Gastrocnemius medialis (tissue), 4 donors: ENCODE data around the gene SUGP2. TPM values are rescaled to one million over a fixed set of nuclear protein-coding genes. Genes with fewer than 3 reads are reported as not detected.

Source experiments
- ATAC-seq, 2 donors: fragments of 150-250 bp; one replicate each; pipeline ENCODE4 v1.9.1; 2016
- DNase-seq, 2 donors: peaks; one replicate each; pipeline ENCODE4 v3.0.0-alpha.2; 2019
- H3K27ac ChIP-seq, 4 donors: fragments of 200-600 bp; sonication (generic); 1 replicate in 1 of 4; 2 replicates in 3 of 4; pipeline ENCODE4 v1.5.1; 2016 to 2018; ENCODE audit warnings: mild to moderate bottlenecking in 2 of 4, moderate library complexity in 1 of 4
- H3K27me3 ChIP-seq, 3 donors: fragments of 200-600 bp; sonication (generic) in 2 of 3; 1 replicate in 1 of 3; 2 replicates in 2 of 3; pipeline versions ENCODE4 v1.5.1 to v1.6.0; 2016 to 2019; ENCODE audit warnings: mild to moderate bottlenecking in 1 of 3, moderate library complexity in 1 of 3
- H3K36me3 ChIP-seq, 2 donors: fragments of 200-600 bp; sonication (generic) in 1 of 2; one replicate each; pipeline ENCODE4 v1.5.1; 2017 to 2018
- H3K4me1 ChIP-seq, 2 donors: fragments of 200-600 bp; sonication (generic) in 1 of 2; one replicate each; pipeline ENCODE4 v1.5.1; 2016 to 2017; ENCODE audit warnings: mild to moderate bottlenecking in 2 of 2
- H3K4me3 ChIP-seq, 4 donors: fragments of 200-600 bp; sonication (generic) in 3 of 4; 1 replicate in 1 of 4; 2 replicates in 3 of 4; pipeline ENCODE4 v1.5.1; 2016 to 2019; ENCODE audit warnings: mild to moderate bottlenecking in 2 of 4
- H3K9me3 ChIP-seq, 3 donors: fragments of 200-600 bp; sonication (generic) in 2 of 3; 1 replicate in 1 of 3; 2 replicates in 2 of 3; pipeline ENCODE4 v1.5.1; 2016 to 2019
- CTCF ChIP-seq, 5 experiments: fragments of 450-650 bp in 3 of 5; fragments of 200-600 bp in 2 of 5; sonication (generic) in 2 of 5; IDR thresholded peaks in 4 of 5; conservative IDR thresholded peaks in 1 of 5; 1 replicate in 4 of 5; 2 replicates in 1 of 5; pipeline ENCODE4 v1.5.1; 2016 to 2019; ENCODE audit warnings: antibody characterized with exemption in 5 of 5, mild to moderate bottlenecking in 3 of 5, moderate library complexity in 3 of 5
- POLR2A ChIP-seq, 2 donors: fragments of 450-650 bp; IDR thresholded peaks; one replicate each; pipeline ENCODE4 v1.6.1; 2017; ENCODE audit warnings: antibody characterized with exemption in 2 of 2, mild to moderate bottlenecking in 2 of 2, moderate library complexity in 2 of 2
- in situ Hi-C, 4 donors: fragments of 200-750 bp; cut with MboI; loops; one replicate each; pipeline versions ENCODE4 v1.15.0 to v1.8.0; 2017; ENCODE audit warnings: low sequenced_read_pairs in 4 of 4
- intact Hi-C: fragments of 100-400 bp; cut with DNase I; formaldehyde crosslinking; loops from one replicate; pipeline ENCODE4 v1.15.1; 2023; ENCODE audit warnings: low total_unique reads
- total RNA-seq, 4 donors: library from RNA; depleted of rRNA; stranded (reverse); fragments of >200 nt; gene quantifications; one replicate each; pipeline versions ENCODE4 v1.1.0 to v1.2.3, GENCODE V29; 2016

Gene SUGP2
- total RNA-seq, 4 donors from 2014 or later = 24.6 to 38.2 (median 32.8) TPM

- in situ Hi-C loops = no loop called here
These were observed 23.4 kb downstream of the SUGP2 start for GRCh38 chr19:19009951-19010350.

GRCh38 chr19:19006213-19006612, 27.1 kb downstream of the SUGP2 start:
- Histone ChIP-seq H3K4me3 (no peak overlapping the region), H3K27ac (no peak overlapping the region), H3K27me3 (no peaks in the 10 kb centered on the region), H3K4me1 (peaks cover 4% of the 10 kb centered on the region in 2 donors), H3K9me3 (no peaks in the 10 kb centered on the region), H3K36me3 (peaks cover 0 to 80% of the 10 kb centered on the region in 2 donors)
- ATAC-seq (peak in 1 of 2 donors; percentile 29), DNase-seq (no peak)
- in situ Hi-C loops (no loop called here), intact Hi-C loops (no loop called here)
- TF ChIP-seq POLR2A (IDR thresholded peaks at IDR 0.05) (no peak), CTCF (IDR thresholded peaks at IDR 0.05 in 4 of 5, conservative IDR thresholded peaks at IDR 0.05 in 1 of 5) (no peak)

More at GRCh38 chr19:19009951-19010350, 23.4 kb downstream of the SUGP2 start:
- H3K4me1 ChIP-seq = peaks cover 4% of the 10 kb centered on the region in 2 donors
- DNase-seq (no peak), ATAC-seq (no peak)
- no peaks in the 10 kb centered on the region for H3K27me3 ChIP-seq
- intact Hi-C loops = no loop called here
- no peak overlapping the region for H3K27ac ChIP-seq
- H3K4me3 ChIP-seq = no peak overlapping the region
- H3K36me3 ChIP-seq = peaks cover 0 to 66% of the 10 kb centered on the region in 2 donors
- no peaks in the 10 kb centered on the region for H3K9me3 ChIP-seq
- TF ChIP-seq POLR2A (IDR thresholded peaks at IDR 0.05) (no peak), CTCF (IDR thresholded peaks at IDR 0.05 in 4 of 5, conservative IDR thresholded peaks at IDR 0.05 in 1 of 5) (no peak)

GRCh38 chr19:19004144-19004543, 29.2 kb downstream of the SUGP2 start:
- Histone ChIP-seq H3K4me1 (peaks cover 4% of the 10 kb centered on the region in 2 donors), H3K27me3 (no peaks in the 10 kb centered on the region), H3K9me3 (no peaks in the 10 kb centered on the region), H3K27ac (no peak overlapping the region), H3K4me3 (no peak overlapping the region), H3K36me3 (peaks cover 0 to 67% of the 10 kb centered on the region in 2 donors)
- no peak for TF ChIP-seq CTCF (IDR thresholded peaks at IDR 0.05 in 4 of 5, conservative IDR thresholded peaks at IDR 0.05 in 1 of 5)
- no peak for TF ChIP-seq POLR2A (IDR thresholded peaks at IDR 0.05)
- DNase-seq (no peak), ATAC-seq (no peak)
- in situ Hi-C loops (no loop called here), intact Hi-C loops (no loop called here)

- TF ChIP-seq CTCF (IDR thresholded peaks at IDR 0.05 in 4 of 5, conservative IDR thresholded peaks at IDR 0.05 in 1 of 5) = no peak
- no peak for TF ChIP-seq POLR2A (IDR thresholded peaks at IDR 0.05)
- intact Hi-C loops = no loop called here
- Histone ChIP-seq H3K4me1 (no peaks in the 10 kb centered on the region), H3K36me3 (peaks cover 0 to 53% of the 10 kb centered on the region in 2 donors), H3K27me3 (no peaks in the 10 kb centered on the region), H3K27ac (no peak overlapping the region), H3K9me3 (no peaks in the 10 kb centered on the region), H3K4me3 (no peak overlapping the region)
- in situ Hi-C loops = no loop called here
- ATAC-seq (no peak), DNase-seq (no peak)
These were observed 33.3 kb downstream of the SUGP2 start for GRCh38 chr19:18999896-19000620.
